Measurements from ENCODE around the gene SON. TPM values are rescaled to one million over a fixed set of nuclear protein-coding genes. Genes with fewer than 3 reads are reported as not detected.

SON gene
- total and polyA plus RNA-seq, 5 experiments from 2014 or later: 412 to 602 (median 510) TPM

- DNase-seq (no peak), ATAC-seq (no peak)
- Mint-ChIP-seq H3K4me1 (peaks cover 20 to 72% (median 51%) of the 10 kb centered on the region in 4 donors), H3K36me3 (peaks cover 4 to 36% (median 6%) of the 10 kb centered on the region in 3 donors), H3K27me3 (peaks cover 0 to 2% (median 0%) of the 10 kb centered on the region in 5 donors), H3K27ac (peak overlapping the region; percentile 44 to 100 (median 100)), H3K4me3 (peak overlapping the region; percentile 92 to 100 (median 99)), H3K9me3 (no peaks in the 10 kb centered on the region)
- POLR2A ChIA-PET: interaction anchor here (0.8 to 3.5 kb wide), 6 partner anchors 11 to 183 kb away, joined by 3 to 24 read pairs (median 4); partner anchors contain the start of gene TMEM50B
These were observed 1.8 kb downstream of the SON start for GRCh38 chr21:33544451-33545195.

- ATAC-seq (no peak), DNase-seq (no peak)
- H3K27me3 Mint-ChIP-seq: peaks cover 0 to 2% (median 0%) of the 10 kb centered on the region in 5 donors
- no peaks in the 10 kb centered on the region for H3K9me3 Mint-ChIP-seq
- peak overlapping the region in 9 of 10 donors; percentile 28 to 100 (median 72) for H3K4me3 Mint-ChIP-seq
- POLR2A ChIA-PET: interaction anchor here (1.1 to 1.3 kb wide), 2 partner anchors 43 to 53 kb away, joined by 3 read pairs; no protein-coding TSS in a partner anchor
- peak overlapping the region in 3 of 10 donors; percentile 61 to 62 (median 61) for H3K27ac Mint-ChIP-seq
- H3K36me3 Mint-ChIP-seq: peaks cover 6 to 45% (median 11%) of the 10 kb centered on the region in 3 donors
- peaks cover 18 to 64% (median 43%) of the 10 kb centered on the region in 4 donors for H3K4me1 Mint-ChIP-seq
These were observed 3.2 kb downstream of the SON start for GRCh38 chr21:33546086-33546485.

GRCh38 chr21:33549848-33550771 lies 7.3 kb downstream of the SON start:
- Mint-ChIP-seq H3K27ac (peak overlapping the region in 3 of 10 donors; percentile 2 to 44 (median 37)), H3K9me3 (no peaks in the 10 kb centered on the region), H3K27me3 (no peaks in the 10 kb centered on the region), H3K36me3 (peaks cover 17 to 79% (median 31%) of the 10 kb centered on the region in 3 donors), H3K4me1 (peaks cover 21 to 60% (median 47%) of the 10 kb centered on the region in 4 donors), H3K4me3 (no peak overlapping the region)
- POLR2A ChIA-PET: interaction anchor here (1.2 kb wide), 1 partner anchor 7 kb away, joined by 5 read pairs; the partner anchor contains the start of gene SON
- DNase-seq (no peak), ATAC-seq (peak; percentile 8 to 18)

- ATAC-seq: peak in 1 of 2 donors; percentile 13
- no peak overlapping the region for H3K4me3 Mint-ChIP-seq
- no peak for DNase-seq
- no peak overlapping the region for H3K27ac Mint-ChIP-seq
- H3K36me3 Mint-ChIP-seq: peaks cover 24 to 86% (median 39%) of the 10 kb centered on the region in 3 donors
- H3K9me3 Mint-ChIP-seq: no peaks in the 10 kb centered on the region
- no peaks in the 10 kb centered on the region for H3K27me3 Mint-ChIP-seq
- H3K4me1 Mint-ChIP-seq: peaks cover 21 to 60% (median 47%) of the 10 kb centered on the region in 4 donors
- POLR2A ChIA-PET: interaction anchor here (0.5 to 1.2 kb wide), 3 partner anchors 8 to 68 kb away, joined by 3 to 5 read pairs (median 3); partner anchors contain the start of genes DONSON and SON
These were observed 8.2 kb downstream of the SON start for GRCh38 chr21:33550772-33551660.

- H3K4me1 Mint-ChIP-seq: peaks cover 25 to 62% (median 50%) of the 10 kb centered on the region in 4 donors
- peak in 1 of 2 donors; percentile 4 for ATAC-seq
- no peaks in the 10 kb centered on the region for H3K27me3 Mint-ChIP-seq
- no peak for DNase-seq
- H3K27ac Mint-ChIP-seq: no peak overlapping the region
- POLR2A ChIA-PET: interaction anchor here (0.5 to 1.4 kb wide), 4 partner anchors 8 to 68 kb away, joined by 3 to 5 read pairs (median 4); partner anchors contain the start of genes DONSON and SON
- H3K4me3 Mint-ChIP-seq: no peak overlapping the region
- H3K36me3 Mint-ChIP-seq: peaks cover 25 to 88% (median 45%) of the 10 kb centered on the region in 3 donors
- no peaks in the 10 kb centered on the region for H3K9me3 Mint-ChIP-seq
These were observed 8.8 kb downstream of the SON start for GRCh38 chr21:33551664-33552063.

GRCh38 chr21:33552093-33552998 lies 9.5 kb downstream of the SON start:
- POLR2A ChIA-PET: interaction anchor here (1.4 kb wide), 1 partner anchor 9 kb away, joined by 5 read pairs; no protein-coding TSS in a partner anchor
- peak overlapping the region in 2 of 10 donors; percentile 10 to 14 for H3K4me3 Mint-ChIP-seq
- H3K9me3 Mint-ChIP-seq: no peaks in the 10 kb centered on the region
- H3K27me3 Mint-ChIP-seq: no peaks in the 10 kb centered on the region
- ATAC-seq: peak; percentile 3 to 9
- peak overlapping the region in 6 of 10 donors; percentile 7 to 75 (median 24) for H3K27ac Mint-ChIP-seq
- peaks cover 25 to 63% (median 54%) of the 10 kb centered on the region in 4 donors for H3K4me1 Mint-ChIP-seq
- DNase-seq: no peak
- peaks cover 25 to 88% (median 49%) of the 10 kb centered on the region in 3 donors for H3K36me3 Mint-ChIP-seq

- Mint-ChIP-seq H3K27ac (peak overlapping the region in 3 of 10 donors; percentile 8 to 67 (median 53)), H3K4me1 (peaks cover 25 to 67% (median 56%) of the 10 kb centered on the region in 4 donors)
These were observed 10.3 kb downstream of the SON start for GRCh38 chr21:33552999-33553598.

GRCh38 chr21:33554236-33554981 lies 11.6 kb downstream of the SON start:
- Mint-ChIP-seq H3K9me3 (no peaks in the 10 kb centered on the region), H3K27ac (peak overlapping the region in 8 of 10 donors; percentile 13 to 72 (median 58)), H3K4me3 (peak overlapping the region in 9 of 10 donors; percentile 15 to 66 (median 54)), H3K36me3 (peaks cover 32 to 88% (median 63%) of the 10 kb centered on the region in 3 donors), H3K27me3 (no peaks in the 10 kb centered on the region), H3K4me1 (peaks cover 24 to 69% (median 58%) of the 10 kb centered on the region in 4 donors)
- DNase-seq (no peak), ATAC-seq (no peak)
- POLR2A ChIA-PET: interaction anchor here (0.7 kb wide), 1 partner anchor 11 kb away, joined by 3 read pairs; no protein-coding TSS in a partner anchor

More at GRCh38 chr21:33552999-33553598, 10.3 kb downstream of the SON start:
- ATAC-seq (no peak), DNase-seq (no peak)
- Mint-ChIP-seq H3K9me3 (no peaks in the 10 kb centered on the region), H3K36me3 (peaks cover 25 to 88% (median 56%) of the 10 kb centered on the region in 3 donors), H3K27me3 (no peaks in the 10 kb centered on the region), H3K4me3 (peak overlapping the region in 1 of 10 donors; percentile 9)
- POLR2A ChIA-PET: interaction anchor here (1.4 kb wide), 1 partner anchor 10 kb away, joined by 5 read pairs; no protein-coding TSS in a partner anchor

- H3K27me3 Mint-ChIP-seq: no peaks in the 10 kb centered on the region
- no peak for ATAC-seq
- no peaks in the 10 kb centered on the region for H3K9me3 Mint-ChIP-seq
- POLR2A ChIA-PET: interaction anchor here (0.7 kb wide), 1 partner anchor 12 kb away, joined by 3 read pairs; no protein-coding TSS in a partner anchor
- DNase-seq: no peak
- H3K36me3 Mint-ChIP-seq: peaks cover 28 to 88% (median 67%) of the 10 kb centered on the region in 3 donors
- peaks cover 22 to 69% (median 54%) of the 10 kb centered on the region in 4 donors for H3K4me1 Mint-ChIP-seq
- peak overlapping the region in 6 of 10 donors; percentile 15 to 68 (median 58) for H3K4me3 Mint-ChIP-seq
- H3K27ac Mint-ChIP-seq: peak overlapping the region in 6 of 10 donors; percentile 11 to 72 (median 52)
These were observed 12.1 kb downstream of the SON start for GRCh38 chr21:33554982-33555344.

All from naive thymus-derived CD8-positive, alpha-beta T cell (primary cell).